ENCODE results near the gene RNF149.
"Not testable (repeated sequence)": the region's sequence is repeated elsewhere in the genome, so short reads cannot be mapped to it uniquely, and the experiment has no call there.

The RNF149 gene

DNA sequence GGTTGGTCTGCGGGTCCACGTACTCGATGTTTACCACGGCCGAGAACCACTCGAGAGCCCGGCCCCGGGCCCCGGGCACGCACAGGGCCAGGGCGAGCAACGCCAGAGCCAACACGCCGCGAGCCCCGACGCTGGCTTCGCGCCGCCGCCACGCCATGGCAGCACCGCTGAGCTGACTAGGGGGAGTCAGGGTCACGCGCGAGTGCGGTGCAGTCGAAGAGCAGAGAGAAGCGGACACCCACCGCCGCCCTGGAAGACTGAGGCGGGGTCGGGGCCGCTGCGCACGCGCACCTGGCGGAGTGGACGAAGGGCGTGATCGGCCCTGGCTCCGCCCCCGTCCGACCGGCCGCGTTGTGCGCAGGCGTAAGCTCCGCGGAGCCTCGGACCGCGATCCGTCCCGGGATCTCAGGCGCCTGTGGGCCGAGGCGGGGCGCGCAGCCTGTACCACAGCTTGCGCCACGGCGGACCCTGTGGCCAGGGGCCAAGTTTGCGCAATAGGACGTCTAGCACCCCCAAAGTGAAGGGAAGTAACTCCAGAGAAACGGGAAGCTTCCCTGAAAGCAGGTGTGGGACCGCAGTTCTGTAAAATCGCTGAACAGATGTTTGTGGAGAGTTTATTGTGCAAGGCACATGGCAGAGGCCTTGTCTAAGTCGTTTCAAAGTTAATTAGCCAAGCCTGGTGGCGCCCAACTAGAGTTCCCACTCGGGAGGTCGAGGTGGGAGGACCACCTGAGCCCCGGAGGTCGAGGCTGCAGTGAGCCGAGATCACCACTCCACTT is at the start of gene RNF149:
Gene RNF149 (minus strand): TSS at position 270 of the 779 bp plus-strand sequence. CDS start 113 bp downstream, at position 157.
- DNase-seq (ENCODE audit: low read depth in 2 of 2) = peak; percentile 82 to 85

DNA sequence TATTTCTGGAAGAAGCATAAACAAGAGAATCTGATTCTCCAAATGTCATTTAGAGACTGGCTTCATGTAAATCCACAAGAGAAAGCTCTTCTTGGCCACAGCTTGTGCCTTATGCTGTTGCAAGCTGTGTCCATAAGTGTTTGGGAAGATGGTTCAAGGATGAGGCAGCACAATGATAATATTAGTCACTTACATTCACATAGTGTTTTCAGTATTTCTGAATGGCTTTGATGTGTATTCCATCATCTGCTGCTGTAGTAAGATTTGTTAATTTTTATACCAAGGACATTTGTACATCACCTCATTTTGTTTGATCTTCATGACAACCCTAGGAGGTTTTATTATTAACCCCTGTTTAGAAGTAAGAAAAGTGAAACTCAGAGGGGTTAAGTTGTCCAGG is 48.9 kb upstream of the RNF149 start:
- no peak for DNase-seq (ENCODE audit: low read depth in 2 of 2)

GRCh38 chr2:101356521-101356920 is 48.0 kb upstream of the RNF149 start:
- no peak for DNase-seq (ENCODE audit: low read depth in 2 of 2)

- DNase-seq (ENCODE audit: low read depth in 2 of 2) = no peak
Observed at GRCh38 chr2:101356055-101356454, 47.6 kb upstream of the RNF149 start.

GRCh38 chr2:101355401-101356054 is 47.0 kb upstream of the RNF149 start:
- DNase-seq (ENCODE audit: low read depth in 2 of 2) = no peak

- DNase-seq (ENCODE audit: low read depth in 2 of 2) = no peak
Observed at GRCh38 chr2:101354420-101355311, 46.2 kb upstream of the RNF149 start.

DNA sequence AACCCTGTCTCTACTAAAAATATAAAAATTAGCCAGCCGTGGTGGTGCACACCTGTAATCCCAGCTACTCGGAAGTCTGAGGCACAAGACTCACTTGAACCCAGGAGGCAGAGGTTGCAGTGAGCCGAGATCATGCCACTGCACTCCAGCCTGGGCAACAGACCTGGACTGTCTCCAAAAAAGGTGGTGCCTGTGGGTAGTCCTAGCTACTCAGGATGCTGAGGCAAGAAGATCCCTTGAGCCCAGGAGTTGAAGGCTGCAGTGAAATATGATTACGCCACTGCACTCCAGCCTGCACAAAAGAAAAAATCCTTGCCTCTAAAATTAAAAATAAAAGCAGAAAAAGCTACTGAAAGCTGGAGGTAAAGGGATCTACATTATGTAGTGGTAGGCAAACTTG is 44.1 kb upstream of the RNF149 start:
- DNase-seq (ENCODE audit: low read depth in 2 of 2) = not testable (repeated sequence)

- no peak for DNase-seq (ENCODE audit: low read depth in 2 of 2)
Observed at GRCh38 chr2:101351207-101351606, 42.7 kb upstream of the RNF149 start.

GRCh38 chr2:101349893-101350662 is 41.6 kb upstream of the RNF149 start:
- no peak for DNase-seq (ENCODE audit: low read depth in 2 of 2)

DNA sequence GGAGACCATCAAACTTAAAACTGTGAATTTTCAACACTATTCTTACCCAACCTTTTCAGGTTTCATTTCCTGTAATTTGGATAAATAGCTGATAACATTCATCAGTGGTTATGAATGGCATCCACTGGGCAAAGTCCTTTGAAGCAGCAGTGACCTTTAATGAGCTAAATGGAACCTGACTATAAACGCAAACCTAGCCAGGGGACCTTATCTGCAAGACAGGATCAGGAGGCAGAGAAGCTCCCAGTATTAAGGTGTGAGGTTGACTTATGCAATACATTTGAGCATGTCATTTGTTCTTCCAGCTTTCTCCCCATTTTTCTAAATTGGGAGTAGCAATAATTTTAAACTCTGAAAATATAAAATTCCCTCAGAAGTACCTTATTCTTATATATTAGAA is 40.4 kb upstream of the RNF149 start:
- no peak for DNase-seq (ENCODE audit: low read depth in 2 of 2)

GRCh38 chr2:101346909-101347308 is 38.4 kb upstream of the RNF149 start:
- no peak for DNase-seq (ENCODE audit: low read depth in 2 of 2)

- DNase-seq (ENCODE audit: low read depth in 2 of 2) = no peak
Observed at GRCh38 chr2:101344137-101344536, 35.6 kb upstream of the RNF149 start.

GRCh38 chr2:101342625-101343008 is 34.1 kb upstream of the RNF149 start:
- no peak for DNase-seq (ENCODE audit: low read depth in 2 of 2)

- DNase-seq (ENCODE audit: low read depth in 2 of 2) = peak in 1 of 2 donors; percentile 48
Observed at GRCh38 chr2:101341901-101342624, 33.6 kb upstream of the RNF149 start.

- no peak for DNase-seq (ENCODE audit: low read depth in 2 of 2)
Observed at GRCh38 chr2:101341421-101341820, 32.9 kb upstream of the RNF149 start.

DNA sequence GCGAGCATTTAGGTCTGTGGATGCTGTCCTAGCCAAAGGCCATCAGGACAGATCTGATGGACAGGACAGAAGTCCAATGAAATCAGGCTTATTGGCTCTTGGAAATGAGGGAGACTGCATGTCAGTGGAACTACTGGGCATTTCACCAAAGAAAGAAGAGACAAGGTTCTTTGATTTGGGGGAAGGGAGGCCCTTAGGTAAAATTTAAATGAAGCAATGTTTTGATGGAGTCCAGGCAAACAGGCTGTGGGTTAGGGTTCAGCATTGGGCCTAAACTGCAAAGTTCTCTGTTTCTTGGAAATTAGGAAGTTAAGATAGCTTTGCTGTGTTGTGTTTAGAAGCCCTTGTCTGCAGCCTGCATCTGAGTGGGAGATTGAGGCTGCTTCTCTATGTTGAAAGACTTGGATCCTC is 31.6 kb upstream of the RNF149 start:
- DNase-seq (ENCODE audit: low read depth in 2 of 2) = no peak

DNA sequence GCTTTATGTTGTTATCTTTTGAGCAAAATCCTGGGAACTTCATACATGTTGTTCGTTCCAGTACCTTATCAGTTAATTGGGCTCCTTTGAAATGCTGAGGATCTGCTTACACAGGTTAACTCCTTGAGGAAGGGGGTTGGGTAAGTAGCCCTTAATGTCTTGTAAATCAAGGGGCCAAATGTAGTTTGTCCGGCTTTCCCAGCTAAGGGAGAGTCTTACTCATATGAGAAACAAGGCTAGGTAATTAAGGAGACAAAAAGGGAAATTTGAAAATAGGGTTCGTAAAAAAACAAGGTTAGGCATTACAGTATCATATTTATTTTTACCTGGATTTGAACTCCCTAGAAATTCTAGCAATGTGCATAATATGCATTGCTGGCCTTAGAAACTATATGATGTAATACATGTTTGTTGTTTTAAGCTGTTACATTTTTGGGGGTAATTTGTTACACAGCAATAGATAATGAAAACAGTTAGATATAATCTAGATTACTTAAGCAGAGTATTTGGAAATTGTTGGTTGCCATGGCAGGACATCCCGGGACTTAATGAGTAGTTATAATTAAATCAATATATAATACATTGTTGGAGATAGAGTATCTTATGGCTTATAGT is 30.9 kb upstream of the RNF149 start:
- DNase-seq (ENCODE audit: low read depth in 2 of 2) = no peak

DNA sequence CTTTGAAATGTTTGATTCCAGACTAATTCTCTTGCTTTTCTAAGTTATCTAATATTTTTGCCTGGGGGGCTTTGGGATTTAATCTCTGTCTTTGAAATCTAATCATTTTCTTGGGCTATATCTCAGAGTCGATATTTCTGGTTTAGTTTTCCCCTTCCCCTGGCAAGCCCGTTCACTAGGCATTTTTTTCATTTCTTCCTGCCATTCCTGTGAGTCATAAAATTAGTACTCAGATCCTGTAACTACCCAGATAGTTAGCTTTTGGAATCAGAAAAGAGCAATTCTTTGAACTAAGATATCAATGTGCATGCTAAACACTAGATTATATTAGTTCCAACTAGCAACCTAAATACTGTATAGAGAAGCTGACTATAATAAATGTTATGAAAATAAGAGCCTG is 29.4 kb upstream of the RNF149 start:
- DNase-seq (ENCODE audit: low read depth in 2 of 2) = no peak

DNA sequence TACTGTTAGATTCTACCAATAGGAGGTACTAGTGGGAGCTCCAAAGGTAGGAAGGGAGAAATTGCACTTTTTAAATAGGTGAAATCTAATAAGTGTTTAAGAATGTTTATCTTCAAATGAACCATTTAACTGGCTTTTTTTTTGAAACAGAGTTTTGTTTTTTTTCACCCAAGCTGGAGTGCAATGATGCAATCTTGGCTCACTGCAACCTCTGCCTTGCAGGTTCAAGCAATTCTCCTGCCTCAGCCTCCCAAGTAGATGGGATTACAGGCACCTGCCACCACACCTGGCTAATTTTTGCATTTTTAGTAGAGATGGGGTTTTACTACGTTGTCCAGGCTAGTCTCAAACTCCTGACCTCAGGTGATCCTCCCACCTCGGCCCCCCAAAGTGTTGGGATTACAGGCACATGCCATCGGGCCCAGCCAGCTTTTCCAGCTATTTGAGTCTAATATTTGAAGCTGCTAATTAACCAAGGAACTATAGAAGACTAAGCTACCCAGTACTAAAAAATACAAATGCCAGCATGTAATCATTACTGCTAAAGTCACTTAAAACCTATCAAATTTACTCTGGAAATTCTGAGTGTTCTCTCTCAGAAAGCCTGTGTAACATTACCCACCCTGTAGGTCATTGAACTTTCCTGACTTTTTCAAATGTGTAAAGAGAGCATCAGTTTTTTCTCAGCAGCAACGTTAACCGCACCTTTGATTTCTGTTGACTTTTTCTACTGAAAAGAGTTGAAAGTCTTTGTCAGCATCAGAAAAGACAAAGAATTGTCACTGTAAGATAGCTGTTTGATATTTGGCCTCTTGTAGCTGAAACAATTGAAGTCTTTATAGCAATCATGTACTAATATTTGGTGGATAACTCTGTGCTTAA is 24.6 kb upstream of the RNF149 start:
- no peak for DNase-seq (ENCODE audit: low read depth in 2 of 2)
